K562 (cell line): Measurements from ENCODE around the gene LMAN2. TPM values are rescaled to one million over a fixed set of nuclear protein-coding genes. Genes with fewer than 3 reads are reported as not detected.
A peak's percentile ranks its signal among the peaks of the same experiment; 100 is the strongest.

ENCODE experiments used
- EZH2 ChIP-seq: IDR thresholded peaks from 2 replicates; pipeline ENCODE4 v1.6.1; 2012; ENCODE audit warnings: low read depth, mild to moderate bottlenecking, inconsistent platforms, low read length, borderline replicate concordance
- GATAD2A ChIP-seq: fragments of 450-650 bp; IDR thresholded peaks from 2 replicates; pipeline ENCODE4 v1.6.1; 2017
- GTF2E2 ChIP-seq: fragments of 200-800 bp; sonication (Bioruptor generic); IDR thresholded peaks from 2 replicates; pipeline ENCODE4 v1.6.1; 2016; ENCODE audit warnings: missing genetic modification characterization, missing compliant biosample characterization
- IRF2 ChIP-seq: sonication (generic); formaldehyde crosslinking; IDR thresholded peaks from 2 replicates; pipeline ENCODE4 v1.8.1; 2022; ENCODE audit warnings: mild to moderate bottlenecking, missing genetic modification reagents
- KAT8 ChIP-seq: fragments of 450-650 bp; IDR thresholded peaks from 2 replicates; pipeline ENCODE4 v1.6.1; 2016; ENCODE audit warnings: low read depth, mild to moderate bottlenecking
- KLF13 ChIP-seq: fragments of 450-650 bp; IDR thresholded peaks from 2 replicates; pipeline ENCODE4 v1.6.1; 2016; ENCODE audit warnings: missing genetic modification characterization, low read depth, mild to moderate bottlenecking, missing compliant biosample characterization, moderate library complexity, borderline replicate concordance
- MCM2 ChIP-seq: fragments of 450-650 bp; IDR thresholded peaks from 2 replicates; pipeline ENCODE4 v1.6.1; 2017; ENCODE audit warnings: low read depth, mild to moderate bottlenecking
- PRMT5 ChIP-seq: sonication (generic); formaldehyde crosslinking; IDR thresholded peaks from 2 replicates; pipeline ENCODE4 v1.5.0; 2020; ENCODE audit warnings: missing genetic modification reagents
- SAP30 ChIP-seq: fragments of 200-600 bp; sonication (generic); IDR thresholded peaks from 2 replicates; pipeline ENCODE4 v1.6.1; 2012; ENCODE audit warnings: borderline replicate concordance, low read depth, mild to moderate bottlenecking, moderate library complexity, low read length, control low read depth, inconsistent platforms; ENCODE audit not compliant: insufficient read depth, poor library complexity, severe bottlenecking
- SMAD2 ChIP-seq: fragments of 150-350 bp; IDR thresholded peaks from 2 replicates; pipeline ENCODE4 v1.6.1; 2014; ENCODE audit warnings: low read depth, mild to moderate bottlenecking, low read length
- SRSF9 ChIP-seq: fragments of 200-400 bp; formaldehyde crosslinking; IDR thresholded peaks from 2 replicates; pipeline ENCODE4 v1.6.1; 2017; ENCODE audit warnings: low read depth, low read length, borderline replicate concordance
- STAT5A ChIP-seq: IDR thresholded peaks from 2 replicates; pipeline ENCODE4 v1.6.1; 2012; ENCODE audit warnings: low read length, inconsistent platforms, borderline replicate concordance
- TAF1 ChIP-seq: IDR thresholded peaks from 2 replicates; pipeline ENCODE4 v1.6.1; 2011; ENCODE audit warnings: mild to moderate bottlenecking, low read length, moderate library complexity; ENCODE audit not compliant: insufficient read depth, control insufficient read depth, severe bottlenecking; ENCODE audit errors: extremely low read depth
- TAF9B ChIP-seq: fragments of 450-650 bp; IDR thresholded peaks from 2 replicates; pipeline ENCODE4 v1.6.1; 2018; ENCODE audit warnings: mild to moderate bottlenecking; ENCODE audit not compliant: partially characterized antibody
- TRIM28 ChIP-seq: fragments of 450-650 bp; IDR thresholded peaks from 2 replicates; pipeline ENCODE4 v1.6.1; 2017
- ZNF140 ChIP-seq: fragments of 250-450 bp; sonication (Bioruptor Pico); IDR thresholded peaks from 2 replicates; pipeline ENCODE4 v1.8.0; 2021; ENCODE audit warnings: moderate library complexity, mild to moderate bottlenecking, inconsistent platforms
- ZNF217 ChIP-seq: sonication (generic); formaldehyde crosslinking; IDR thresholded peaks from 2 replicates; pipeline ENCODE4 v1.8.0; 2022; ENCODE audit warnings: mild to moderate bottlenecking, missing genetic modification reagents
- ZNF354B ChIP-seq: fragments of 250-450 bp; sonication (Bioruptor Pico); IDR thresholded peaks from 2 replicates; pipeline ENCODE4 v1.4.0; 2020
- ZNF668 ChIP-seq: fragments of 250-450 bp; sonication (Bioruptor Pico); IDR thresholded peaks from 2 replicates; pipeline ENCODE4 v1.8.0; 2022; ENCODE audit warnings: mild to moderate bottlenecking, inconsistent platforms
- ZNF699 ChIP-seq: fragments of 250-450 bp; sonication (Bioruptor Pico); IDR thresholded peaks from 2 replicates; pipeline ENCODE4 v1.8.0; 2021; ENCODE audit warnings: mild to moderate bottlenecking, moderate library complexity; ENCODE audit not compliant: insufficient replicate concordance
- ZNF79 ChIP-seq: fragments of 250-450 bp; sonication (Bioruptor Pico); IDR thresholded peaks from 2 replicates; pipeline ENCODE4 v1.4.0; 2020; ENCODE audit warnings: low read depth, mild to moderate bottlenecking, moderate library complexity
- polyA plus RNA-seq, 8 experiments: library from polyadenylated mRNA; depleted of rRNA in 4 of 8; stranded (reverse) in 5 of 8; unstranded in 3 of 8; fragments of >200 nt; fragmentation: Nextera tagmentation in 2 of 8; fragmentation: Illumina TruSeq in 1 of 8; extraction: Ambion mirVana in 2 of 8; extraction: Trizol in 1 of 8; gene quantifications; 2 replicates each; pipeline versions ENCODE4 v1.2.1 to v1.2.3, GENCODE V29; 2011 to 2014; ENCODE audit warnings: inconsistent platforms in 1 of 8, missing spikeins in 1 of 8
- total RNA-seq, 7 experiments: library from RNA; depleted of rRNA in 6 of 7; stranded (reverse); fragments of >200 nt in 6 of 7; fragmentation: Illumina TruSeq in 2 of 7; extraction: Trizol in 2 of 7; gene quantifications; 2 replicates each; pipeline versions ENCODE4 v1.2.1 to v1.2.3, GENCODE V29; 2011 to 2021; ENCODE audit warnings: low replicate concordance in 1 of 7
- TF ChIP-seq, protein P1 (sequence below): fragments of 250-450 bp; sonication (Bioruptor Pico); IDR thresholded peaks from 2 replicates; pipeline ENCODE4 v1.9.0; 2021; ENCODE audit warnings: mild to moderate bottlenecking, inconsistent platforms
- TF ChIP-seq, protein P2 (sequence below): fragments of 200-800 bp; sonication (Bioruptor generic); IDR thresholded peaks from 2 replicates; pipeline ENCODE4 v1.6.1; 2017; ENCODE audit warnings: missing genetic modification characterization, missing compliant biosample characterization
- TF ChIP-seq, protein P3 (sequence below): sonication (generic); formaldehyde crosslinking; IDR thresholded peaks from 2 replicates; pipeline ENCODE4 v1.9.0; 2022; ENCODE audit warnings: mild to moderate bottlenecking, missing genetic modification reagents

LMAN2 gene
- total and polyA plus RNA-seq, 9 of the 15 experiments (the other 6 are each of a cell fraction or from before 2014, with no cell fraction given) = 2.7 to 254 (median 136) TPM

DNA sequence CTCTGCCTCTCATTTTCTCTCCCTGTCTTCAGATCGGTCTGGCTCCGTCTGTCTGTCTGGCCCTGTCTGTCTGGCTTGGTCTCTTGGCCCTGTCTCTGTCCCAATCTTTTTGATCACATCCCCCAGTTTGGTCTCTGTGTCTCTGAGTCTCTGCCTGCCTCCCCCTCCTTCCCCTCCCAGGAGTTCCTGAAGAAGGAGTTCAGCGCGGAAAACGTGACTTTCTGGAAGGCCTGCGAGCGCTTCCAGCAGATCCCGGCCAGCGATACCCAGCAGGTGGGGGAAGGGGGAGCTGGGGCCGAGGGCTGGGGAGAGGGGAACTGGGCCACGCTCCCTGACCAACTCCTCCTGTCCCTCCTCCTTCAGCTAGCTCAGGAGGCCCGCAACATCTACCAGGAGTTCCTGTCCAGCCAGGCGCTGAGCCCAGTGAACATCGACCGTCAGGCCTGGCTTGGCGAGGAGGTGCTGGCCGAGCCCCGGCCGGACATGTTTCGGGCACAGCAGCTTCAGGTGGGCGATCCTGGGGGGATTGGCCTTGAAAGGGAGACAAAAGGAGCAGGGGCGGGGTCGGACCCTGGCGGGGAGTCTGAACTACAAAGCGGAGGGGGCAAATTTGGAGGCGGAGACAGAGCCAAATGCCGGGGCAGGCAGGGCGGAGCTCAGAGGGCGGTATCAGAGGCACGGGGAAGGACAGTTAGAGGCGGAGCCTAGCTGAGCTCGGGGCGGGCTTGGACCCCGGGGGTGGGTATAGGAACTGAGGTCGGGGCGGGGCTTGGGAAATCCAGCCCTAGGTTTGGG lies 15.3 kb upstream of the LMAN2 start (continued):
- TF ChIP-seq, protein P1, sequence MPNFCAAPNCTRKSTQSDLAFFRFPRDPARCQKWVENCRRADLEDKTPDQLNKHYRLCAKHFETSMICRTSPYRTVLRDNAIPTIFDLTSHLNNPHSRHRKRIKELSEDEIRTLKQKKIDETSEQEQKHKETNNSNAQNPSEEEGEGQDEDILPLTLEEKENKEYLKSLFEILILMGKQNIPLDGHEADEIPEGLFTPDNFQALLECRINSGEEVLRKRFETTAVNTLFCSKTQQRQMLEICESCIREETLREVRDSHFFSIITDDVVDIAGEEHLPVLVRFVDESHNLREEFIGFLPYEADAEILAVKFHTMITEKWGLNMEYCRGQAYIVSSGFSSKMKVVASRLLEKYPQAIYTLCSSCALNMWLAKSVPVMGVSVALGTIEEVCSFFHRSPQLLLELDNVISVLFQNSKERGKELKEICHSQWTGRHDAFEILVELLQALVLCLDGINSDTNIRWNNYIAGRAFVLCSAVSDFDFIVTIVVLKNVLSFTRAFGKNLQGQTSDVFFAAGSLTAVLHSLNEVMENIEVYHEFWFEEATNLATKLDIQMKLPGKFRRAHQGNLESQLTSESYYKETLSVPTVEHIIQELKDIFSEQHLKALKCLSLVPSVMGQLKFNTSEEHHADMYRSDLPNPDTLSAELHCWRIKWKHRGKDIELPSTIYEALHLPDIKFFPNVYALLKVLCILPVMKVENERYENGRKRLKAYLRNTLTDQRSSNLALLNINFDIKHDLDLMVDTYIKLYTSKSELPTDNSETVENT = 0 out of 2 replicates have a peak, but pooled peaks have one; percentile 26
- TF ChIP-seq ZNF140 (CRISPR knock-in tag) = no peak
- no peak for TF ChIP-seq TAF9B
- no peak for TF ChIP-seq EZH2
- no peak; the same call in 1 of the 2 replicates for TF ChIP-seq GATAD2A
- TF ChIP-seq, protein P2, sequence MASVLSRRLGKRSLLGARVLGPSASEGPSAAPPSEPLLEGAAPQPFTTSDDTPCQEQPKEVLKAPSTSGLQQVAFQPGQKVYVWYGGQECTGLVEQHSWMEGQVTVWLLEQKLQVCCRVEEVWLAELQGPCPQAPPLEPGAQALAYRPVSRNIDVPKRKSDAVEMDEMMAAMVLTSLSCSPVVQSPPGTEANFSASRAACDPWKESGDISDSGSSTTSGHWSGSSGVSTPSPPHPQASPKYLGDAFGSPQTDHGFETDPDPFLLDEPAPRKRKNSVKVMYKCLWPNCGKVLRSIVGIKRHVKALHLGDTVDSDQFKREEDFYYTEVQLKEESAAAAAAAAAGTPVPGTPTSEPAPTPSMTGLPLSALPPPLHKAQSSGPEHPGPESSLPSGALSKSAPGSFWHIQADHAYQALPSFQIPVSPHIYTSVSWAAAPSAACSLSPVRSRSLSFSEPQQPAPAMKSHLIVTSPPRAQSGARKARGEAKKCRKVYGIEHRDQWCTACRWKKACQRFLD (CRISPR knock-in tag) = peak; percentile 84
- TF ChIP-seq KLF13 (tag) = no peak
- no peak for TF ChIP-seq TRIM28
- no peak for TF ChIP-seq PRMT5 (CRISPR knock-in tag)
- no peak for TF ChIP-seq SMAD2
- TF ChIP-seq IRF2 = no peak
- TF ChIP-seq, protein P3, sequence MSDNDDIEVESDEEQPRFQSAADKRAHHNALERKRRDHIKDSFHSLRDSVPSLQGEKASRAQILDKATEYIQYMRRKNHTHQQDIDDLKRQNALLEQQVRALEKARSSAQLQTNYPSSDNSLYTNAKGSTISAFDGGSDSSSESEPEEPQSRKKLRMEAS (CRISPR knock-in tag) = no peak
- no peak for TF ChIP-seq ZNF668 (CRISPR knock-in tag)
- TF ChIP-seq ZNF699 (CRISPR knock-in tag) = no peak
- TF ChIP-seq ZNF79 (CRISPR knock-in tag) = no peak
- no peak for TF ChIP-seq ZNF217 (CRISPR knock-in tag)
- TF ChIP-seq KAT8 = no peak
- TF ChIP-seq STAT5A = no peak
- TF ChIP-seq MCM2 = no peak
- peak; percentile 22; the same call in 1 of the 2 replicates for TF ChIP-seq GTF2E2 (tag)
- TF ChIP-seq SRSF9 = no peak
- TF ChIP-seq ZNF354B (CRISPR knock-in tag) = no peak
- peak; percentile 44 for TF ChIP-seq TAF1
- TF ChIP-seq SAP30 = no peak
